K562 (cell line): Measurements from ENCODE around the gene CCDC181. TPM values are rescaled to one million over a fixed set of nuclear protein-coding genes. Genes with fewer than 3 reads are reported as not detected.

Experiments
- ATAC-seq: fragments of 200-7000 bp; cut with Tn5 transposase; 3 replicates; pipeline ENCODE4 v1.9.1; 2020; ENCODE audit warnings: moderate library complexity
- BruUV-seq: library from RNA; stranded (reverse); fragments of 400-500 nt; replicated peaks from 2 replicates; lab custom pipeline; 2021; lab: Mats Ljungman, UMichigan
- CTCF ChIA-PET: fragments of 300-600 bp; formaldehyde crosslinking; extraction: SDS; loops from one replicate; lab custom pipeline; 2021; ENCODE audit warnings: low intra/inter-chr PET ratio; lab: Yijun Ruan, JAX
- POLR2A ChIA-PET: fragments of 300-600, 350-650 bp; sonication (Branson Sonifier 250); formaldehyde crosslinking; extraction: SDS; loops from one replicate; lab custom pipeline; 2021; ENCODE audit warnings: antibody characterized with exemption, inconsistent platforms; lab: Yijun Ruan, JAX
- DNase-seq, 4 experiments: peaks; one replicate each; pipeline versions ENCODE4 v3.0.0 to v3.0.0-alpha.2; 2011 to 2018; ENCODE audit warnings: low spot score in 3 of 4, mixed read lengths in 3 of 4; ENCODE audit errors: extremely low read depth in 1 of 4
- FAIRE-seq: peaks from 2 replicates; lab custom pipeline; 2011; peaks lifted over from hg19 to GRCh38; lab: Jason Lieb, UNC
- H2AFZ ChIP-seq: 2 replicates; pipeline ENCODE4 v1.6.0; 2011; ENCODE audit warnings: low read depth, low read length, control low read depth, inconsistent platforms
- H3K27ac ChIP-seq: fragments of 200-600 bp; 3 replicates; pipeline ENCODE4 v1.8.0; 2011; ENCODE audit warnings: low read depth, mild to moderate bottlenecking, control low read depth, inconsistent platforms, low read length, moderate library complexity, mixed read lengths; ENCODE audit errors: extremely low read depth
- H3K27me3 ChIP-seq, 2 experiments: fragments of 300-600 bp in 1 of 2; 2 replicates in 1 of 2; 3 replicates in 1 of 2; pipeline versions ENCODE4 v1.6.0 to v1.8.0; 2011; ENCODE audit warnings: inconsistent platforms in 2 of 2, low read length in 2 of 2, mild to moderate bottlenecking in 1 of 2, mixed read lengths in 1 of 2, moderate library complexity in 1 of 2; ENCODE audit not compliant: control insufficient read depth in 2 of 2, insufficient read depth in 2 of 2
- H3K36me3 ChIP-seq: fragments of 300-600 bp; 3 replicates; pipeline ENCODE4 v1.8.0; 2011; ENCODE audit warnings: mild to moderate bottlenecking, low read length, inconsistent platforms; ENCODE audit not compliant: control insufficient read depth, insufficient read depth
- H3K4me1 ChIP-seq, 2 experiments: fragments of 200-600 bp in 1 of 2; replicated peaks in 1 of 2; 2 replicates in 1 of 2; 3 replicates in 1 of 2; pipeline versions ENCODE4 v1.5.1 to v1.8.0; 2011; ENCODE audit warnings: inconsistent platforms in 2 of 2, low read length in 2 of 2, mild to moderate bottlenecking in 1 of 2, mixed read lengths in 1 of 2, moderate library complexity in 1 of 2; ENCODE audit not compliant: control insufficient read depth in 2 of 2, insufficient read depth in 2 of 2
- H3K4me2 ChIP-seq: 2 replicates; pipeline ENCODE4 v1.6.1; 2011; ENCODE audit warnings: low read length, control low read depth, inconsistent platforms, mixed read lengths; ENCODE audit not compliant: insufficient read depth
- H3K4me3 ChIP-seq: fragments of 200-600 bp; sonication (generic), shearing (Covaris generic); 2 replicates; pipeline ENCODE4 v1.5.1; 2016; ENCODE audit warnings: control low read depth, inconsistent platforms
- H3K79me2 ChIP-seq: fragments of 200-600 bp; 3 replicates; pipeline ENCODE4 v1.8.0; 2011; ENCODE audit warnings: low read length, inconsistent platforms; ENCODE audit not compliant: control insufficient read depth, insufficient read depth
- H3K9ac ChIP-seq, 2 experiments: 2 replicates each; pipeline versions ENCODE4 v1.6.0 to v1.6.1; 2011; ENCODE audit warnings: low read depth in 2 of 2, low read length in 2 of 2, control low read depth in 1 of 2, inconsistent platforms in 1 of 2, mild to moderate bottlenecking in 1 of 2, mixed read lengths in 1 of 2; ENCODE audit not compliant: insufficient read depth in 1 of 2
- H3K9me1 ChIP-seq: one replicate; pipeline ENCODE4 v1.6.0; 2011; ENCODE audit warnings: inconsistent platforms, mild to moderate bottlenecking, low read length, moderate library complexity; ENCODE audit not compliant: control insufficient read depth, insufficient read depth
- H3K9me3 ChIP-seq: replicated peaks from 2 replicates; pipeline ENCODE4 v1.5.1; 2011; ENCODE audit warnings: low read depth, low read length, inconsistent platforms; ENCODE audit not compliant: control insufficient read depth, insufficient read depth
- H4K20me1 ChIP-seq: replicated peaks from 2 replicates; pipeline ENCODE4 v1.6.1; 2011; ENCODE audit warnings: low read length, inconsistent platforms, mixed read lengths; ENCODE audit not compliant: control insufficient read depth, insufficient read depth
- CEBPB ChIP-seq: fragments of 450-650 bp; IDR thresholded peaks from 2 replicates; pipeline ENCODE4 v1.6.1; 2016; ENCODE audit warnings: missing genetic modification characterization, missing compliant biosample characterization
- CREB1 ChIP-seq, 2 experiments: sonication (generic) in 1 of 2; formaldehyde crosslinking in 1 of 2; IDR thresholded peaks; 2 replicates each; pipeline versions ENCODE4 v1.6.1 to v1.8.0; 2012 to 2022; ENCODE audit warnings: inconsistent platforms in 1 of 2, mild to moderate bottlenecking in 1 of 2, missing genetic modification reagents in 1 of 2, moderate library complexity in 1 of 2
- FIP1L1 ChIP-seq: fragments of 200-400 bp; formaldehyde crosslinking; IDR thresholded peaks from 2 replicates; pipeline ENCODE4 v1.6.1; 2018; ENCODE audit warnings: mild to moderate bottlenecking, low read depth, low read length; ENCODE audit not compliant: poor library complexity, severe bottlenecking
- FOS ChIP-seq: IDR thresholded peaks from 3 replicates; pipeline ENCODE4 v1.6.1; 2011; ENCODE audit not compliant: insufficient read length; ENCODE audit errors: extremely low read depth
- FUS ChIP-seq: fragments of 200-400 bp; formaldehyde crosslinking; optimal IDR thresholded peaks from 2 replicates; pipeline ENCODE3; 2017; ENCODE audit warnings: low read depth, low read length
- GATAD2B ChIP-seq: fragments of 450-650 bp; IDR thresholded peaks from 2 replicates; pipeline ENCODE4 v1.6.1; 2017; ENCODE audit warnings: mild to moderate bottlenecking, borderline replicate concordance
- GTF2F1 ChIP-seq: IDR thresholded peaks from 2 replicates; pipeline ENCODE4 v1.6.1; 2011; ENCODE audit warnings: low read depth, low read length, improper control_type of control experiment
- KLF10 ChIP-seq: fragments of 250-450 bp; sonication (Bioruptor Pico); IDR thresholded peaks from 2 replicates; pipeline ENCODE4 v1.6.1; 2021; ENCODE audit warnings: matching md5 sums
- LCOR ChIP-seq: sonication (generic); formaldehyde crosslinking; IDR thresholded peaks from 2 replicates; pipeline ENCODE4 v1.8.0; 2022; ENCODE audit warnings: mild to moderate bottlenecking, missing genetic modification reagents
- NFRKB ChIP-seq: fragments of 450-650 bp; IDR thresholded peaks from 2 replicates; pipeline ENCODE4 v1.6.1; 2016; ENCODE audit warnings: low read depth
- SMARCE1 ChIP-seq: fragments of 450-650 bp; IDR thresholded peaks from 2 replicates; pipeline ENCODE4 v1.7.1; 2016; ENCODE audit warnings: mild to moderate bottlenecking
- SUPT5H ChIP-seq: fragments of 450-650 bp; IDR thresholded peaks from 2 replicates; pipeline ENCODE4 v1.6.1; 2016
- ZC3H11A ChIP-seq: IDR thresholded peaks from 2 replicates; pipeline ENCODE4 v1.6.1; 2012; ENCODE audit warnings: low read depth, low read length, improper control_type of control experiment
- ZC3H8 ChIP-seq: fragments of 450-650 bp; IDR thresholded peaks from 2 replicates; pipeline ENCODE4 v1.6.1; 2017
- ZNF699 ChIP-seq: fragments of 250-450 bp; sonication (Bioruptor Pico); IDR thresholded peaks from 2 replicates; pipeline ENCODE4 v1.8.0; 2021; ENCODE audit warnings: mild to moderate bottlenecking, moderate library complexity; ENCODE audit not compliant: insufficient replicate concordance
- ZNF79 ChIP-seq: fragments of 250-450 bp; sonication (Bioruptor Pico); IDR thresholded peaks from 2 replicates; pipeline ENCODE4 v1.4.0; 2020; ENCODE audit warnings: low read depth, mild to moderate bottlenecking, moderate library complexity
- WGBS: fragments of 100-300 bp; shearing (Covaris generic); methylation state at CpG from one replicate; pipeline ENCODE4 v1.1.6; 2016; ENCODE audit warnings: low coverage, mixed read lengths; ENCODE audit not compliant: insufficient coverage; ENCODE audit errors: missing lambda C conversion rate; 5-methylcytosine and 5-hydroxymethylcytosine counted together
- in situ Hi-C: fragments of 300-500 bp; cut with MboI; formaldehyde crosslinking; loops from 4 replicates; pipeline ENCODE4 v1.15.0; 2018; ENCODE audit warnings: inconsistent platforms, mixed read lengths
- intact Hi-C: fragments of 100-400 bp; cut with micrococcal nuclease; formaldehyde crosslinking; loops from 2 replicates; pipeline ENCODE4 v1.14.2; 2022
- polyA plus RNA-seq, 8 experiments: library from polyadenylated mRNA; depleted of rRNA in 4 of 8; stranded (reverse) in 5 of 8; unstranded in 3 of 8; fragments of >200 nt; fragmentation: Nextera tagmentation in 2 of 8; fragmentation: Illumina TruSeq in 1 of 8; extraction: Ambion mirVana in 2 of 8; extraction: Trizol in 1 of 8; gene quantifications; 2 replicates each; pipeline versions ENCODE4 v1.2.1 to v1.2.3, GENCODE V29; 2011 to 2014; ENCODE audit warnings: inconsistent platforms in 1 of 8, missing spikeins in 1 of 8
- total RNA-seq, 7 experiments: library from RNA; depleted of rRNA in 6 of 7; stranded (reverse); fragments of >200 nt in 6 of 7; fragmentation: Illumina TruSeq in 2 of 7; extraction: Trizol in 2 of 7; gene quantifications; 2 replicates each; pipeline versions ENCODE4 v1.2.1 to v1.2.3, GENCODE V29; 2011 to 2021; ENCODE audit warnings: low replicate concordance in 1 of 7
- TF ChIP-seq, protein P1 (sequence below): fragments of 250-450 bp; sonication (Bioruptor Pico); IDR thresholded peaks from 2 replicates; pipeline ENCODE4 v1.9.0; 2021; ENCODE audit warnings: mild to moderate bottlenecking
- TF ChIP-seq, protein P2 (sequence below): sonication (generic); formaldehyde crosslinking; IDR thresholded peaks from 2 replicates; pipeline ENCODE4 v1.9.0; 2022; ENCODE audit warnings: mild to moderate bottlenecking, missing genetic modification reagents
- TF ChIP-seq, protein P3 (sequence below): fragments of 450-650 bp; conservative IDR thresholded peaks from 2 replicates; pipeline ENCODE4 v1.6.1; 2016; ENCODE audit warnings: missing genetic modification characterization, low read depth, mild to moderate bottlenecking, control low read depth, missing compliant biosample characterization

CCDC181 gene
- total and polyA plus RNA-seq, 9 of the 15 experiments (the other 6 are each of a cell fraction or from before 2014, with no cell fraction given): 0.04 to 0.14 TPM; not detected in 7

DNA sequence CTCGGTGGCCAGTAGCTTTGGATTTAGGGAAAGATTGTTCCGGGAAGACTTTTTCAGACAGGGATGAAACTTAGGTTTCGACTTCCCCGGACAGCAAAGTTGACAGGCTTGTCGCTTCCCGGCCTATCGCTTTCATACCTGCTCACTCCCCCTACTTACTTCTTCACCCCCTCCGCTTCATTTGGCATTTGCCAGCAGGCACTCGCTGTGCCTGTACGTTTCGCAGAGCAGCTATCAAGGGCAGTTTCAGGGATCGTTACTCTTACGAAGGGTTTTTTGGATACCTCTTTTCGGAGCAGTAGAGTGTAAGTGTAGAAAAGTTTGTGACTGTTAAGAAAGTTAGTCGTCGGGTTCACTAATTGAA is 58.9 kb downstream of the CCDC181 start (continued):
- no peak for TF ChIP-seq CREB1 (IDR thresholded peaks at IDR 0.05)
- TF ChIP-seq CREB1 (CRISPR knock-in tag; IDR thresholded peaks at IDR 0.05): 0 out of 2 replicates have a peak, but pooled peaks have one; percentile 10
- TF ChIP-seq, protein P1, sequence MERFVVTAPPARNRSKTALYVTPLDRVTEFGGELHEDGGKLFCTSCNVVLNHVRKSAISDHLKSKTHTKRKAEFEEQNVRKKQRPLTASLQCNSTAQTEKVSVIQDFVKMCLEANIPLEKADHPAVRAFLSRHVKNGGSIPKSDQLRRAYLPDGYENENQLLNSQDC (CRISPR knock-in tag): no peak
- TF ChIP-seq, protein P2, sequence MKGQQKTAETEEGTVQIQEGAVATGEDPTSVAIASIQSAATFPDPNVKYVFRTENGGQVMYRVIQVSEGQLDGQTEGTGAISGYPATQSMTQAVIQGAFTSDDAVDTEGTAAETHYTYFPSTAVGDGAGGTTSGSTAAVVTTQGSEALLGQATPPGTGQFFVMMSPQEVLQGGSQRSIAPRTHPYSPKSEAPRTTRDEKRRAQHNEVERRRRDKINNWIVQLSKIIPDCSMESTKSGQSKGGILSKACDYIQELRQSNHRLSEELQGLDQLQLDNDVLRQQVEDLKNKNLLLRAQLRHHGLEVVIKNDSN (CRISPR knock-in tag): no peak
- TF ChIP-seq CEBPB: no peak

DNA sequence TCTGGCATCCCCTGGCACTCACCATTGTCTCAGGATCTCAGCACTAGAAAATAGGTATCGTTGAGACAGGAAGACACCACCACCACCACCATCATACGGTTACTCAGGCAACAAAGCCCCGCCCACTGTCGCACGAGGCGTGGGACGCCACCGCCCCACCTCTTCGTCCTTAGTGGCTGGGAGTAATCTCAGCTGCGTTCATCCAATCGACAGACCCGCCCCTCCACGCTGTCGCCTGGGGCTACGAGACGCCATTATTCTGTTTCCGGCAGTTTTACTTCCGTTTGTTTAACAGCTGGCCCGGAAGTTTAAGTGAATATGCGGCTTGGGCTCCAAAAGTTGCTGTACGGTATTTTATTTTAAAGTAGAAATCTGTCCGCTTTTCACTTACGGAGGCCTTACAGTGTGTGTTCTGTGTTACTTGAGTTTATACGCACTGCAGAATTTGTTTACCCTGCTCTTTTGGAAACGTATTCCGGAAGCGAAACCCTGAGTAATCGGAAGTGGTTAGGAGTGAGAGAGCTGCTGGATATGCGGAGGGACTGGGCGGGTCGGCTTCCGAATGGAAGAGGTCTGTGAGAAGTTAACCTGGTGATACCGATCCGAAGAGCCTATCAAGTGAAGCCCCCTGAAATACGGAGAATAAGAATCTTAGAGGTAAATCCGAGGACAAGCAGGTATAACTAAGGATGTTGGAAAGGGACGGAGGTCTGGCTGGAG is 59.4 kb downstream of the CCDC181 start, which contains the start of the genes BLZF1 and NME7:
TSS of gene BLZF1 (plus strand) at position 510 of the 720 bp plus-strand sequence. CDS start 1,328 bp downstream, outside the sequence.
TSS of gene NME7 (minus strand) at position 112 of the 720 bp plus-strand sequence. CDS start at position 25, 87 bp downstream.
- peaks cover 0 to 11% of the 10 kb centered on the region in 2 experiments; a peak in 3 of 5 replicates for H3K4me1 ChIP-seq
- WGBS: under 1% methylated on average over 37 of the region's 37 CpGs
- in situ Hi-C loops: loop anchor here (25.0 kb wide), 1 partner anchor 756 kb away; no protein-coding TSS in a partner anchor
- TF ChIP-seq FOS (peak; percentile 37), GATAD2B (peak; percentile 63; the same call in 1 of the 2 replicates), SMARCE1 (0 out of 2 replicates have a peak, but pooled peaks have one; percentile 25), ZNF699 (CRISPR knock-in tag) (no peak), ZNF79 (CRISPR knock-in tag) (no peak), ZC3H8 (no peak), FUS (no peak), GTF2F1 (0 out of 2 replicates have a peak, but pooled peaks have one; percentile 10), LCOR (no peak; the same call in 1 of the 2 replicates), ZC3H11A (no peak), KLF10 (no peak), NFRKB (peak; percentile 68), FIP1L1 (no peak), SUPT5H (peak; percentile 76)
- TF ChIP-seq, protein P3, sequence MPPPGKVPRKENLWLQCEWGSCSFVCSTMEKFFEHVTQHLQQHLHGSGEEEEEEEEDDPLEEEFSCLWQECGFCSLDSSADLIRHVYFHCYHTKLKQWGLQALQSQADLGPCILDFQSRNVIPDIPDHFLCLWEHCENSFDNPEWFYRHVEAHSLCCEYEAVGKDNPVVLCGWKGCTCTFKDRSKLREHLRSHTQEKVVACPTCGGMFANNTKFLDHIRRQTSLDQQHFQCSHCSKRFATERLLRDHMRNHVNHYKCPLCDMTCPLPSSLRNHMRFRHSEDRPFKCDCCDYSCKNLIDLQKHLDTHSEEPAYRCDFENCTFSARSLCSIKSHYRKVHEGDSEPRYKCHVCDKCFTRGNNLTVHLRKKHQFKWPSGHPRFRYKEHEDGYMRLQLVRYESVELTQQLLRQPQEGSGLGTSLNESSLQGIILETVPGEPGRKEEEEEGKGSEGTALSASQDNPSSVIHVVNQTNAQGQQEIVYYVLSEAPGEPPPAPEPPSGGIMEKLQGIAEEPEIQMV (tag): no peak

More for the DNA sequence above, 59.4 kb downstream of the CCDC181 start, which contains the start of the genes BLZF1 and NME7:
- Histone ChIP-seq H3K27me3 (no peaks in the 10 kb centered on the region), H3K4me3 (peak within 1 kb of the TSS; percentile 71), H4K20me1 (no peaks in the 10 kb centered on the region), H3K4me2 (peak within 1 kb of the TSS; percentile 97), H2AFZ (peak within 1 kb of the TSS; percentile 97), H3K36me3 (peaks cover 28% of the 10 kb centered on the region), H3K79me2 (peaks cover 27% of the 10 kb centered on the region), H3K9me1 (no peaks in the 10 kb centered on the region), H3K9ac (peak within 1 kb of the TSS; percentile 84 to 91), H3K27ac (peak within 1 kb of the TSS; percentile 84), H3K9me3 (no peaks in the 10 kb centered on the region)
- peak; percentile 98 for FAIRE-seq
- DNase-seq: peak; percentile 95 to 99 (median 96)
- peak; percentile 98 for ATAC-seq
- ChIA-PET POLR2A (interaction anchor here (0.6 to 1.7 kb wide), 19 partner anchors 9 to 540 kb away, joined by 3 to 7 read pairs (median 3); no protein-coding TSS in a partner anchor), CTCF (no interaction called here)
- BruUV-seq: no TSS peak
- intact Hi-C loops: loop anchor here (5.0 kb wide), 1 partner anchor 179 kb away; no protein-coding TSS in a partner anchor
